ENCODE results near the gene TBC1D24. TPM values are rescaled to one million over a fixed set of nuclear protein-coding genes. Genes with fewer than 3 reads are reported as not detected.
A peak's percentile ranks its signal among the peaks of the same experiment; 100 is the strongest.

The TBC1D24 gene
- total and polyA plus RNA-seq, 9 of the 15 experiments (the other 6 are each of a cell fraction or from before 2014, with no cell fraction given), result 1.7 to 22.6 (median 7.2) TPM

GRCh38 chr16:2459647-2460390, 15.1 kb upstream of the TBC1D24 start, which contains the start of gene TEDC2 (continued):
- TF ChIP-seq, protein P1, sequence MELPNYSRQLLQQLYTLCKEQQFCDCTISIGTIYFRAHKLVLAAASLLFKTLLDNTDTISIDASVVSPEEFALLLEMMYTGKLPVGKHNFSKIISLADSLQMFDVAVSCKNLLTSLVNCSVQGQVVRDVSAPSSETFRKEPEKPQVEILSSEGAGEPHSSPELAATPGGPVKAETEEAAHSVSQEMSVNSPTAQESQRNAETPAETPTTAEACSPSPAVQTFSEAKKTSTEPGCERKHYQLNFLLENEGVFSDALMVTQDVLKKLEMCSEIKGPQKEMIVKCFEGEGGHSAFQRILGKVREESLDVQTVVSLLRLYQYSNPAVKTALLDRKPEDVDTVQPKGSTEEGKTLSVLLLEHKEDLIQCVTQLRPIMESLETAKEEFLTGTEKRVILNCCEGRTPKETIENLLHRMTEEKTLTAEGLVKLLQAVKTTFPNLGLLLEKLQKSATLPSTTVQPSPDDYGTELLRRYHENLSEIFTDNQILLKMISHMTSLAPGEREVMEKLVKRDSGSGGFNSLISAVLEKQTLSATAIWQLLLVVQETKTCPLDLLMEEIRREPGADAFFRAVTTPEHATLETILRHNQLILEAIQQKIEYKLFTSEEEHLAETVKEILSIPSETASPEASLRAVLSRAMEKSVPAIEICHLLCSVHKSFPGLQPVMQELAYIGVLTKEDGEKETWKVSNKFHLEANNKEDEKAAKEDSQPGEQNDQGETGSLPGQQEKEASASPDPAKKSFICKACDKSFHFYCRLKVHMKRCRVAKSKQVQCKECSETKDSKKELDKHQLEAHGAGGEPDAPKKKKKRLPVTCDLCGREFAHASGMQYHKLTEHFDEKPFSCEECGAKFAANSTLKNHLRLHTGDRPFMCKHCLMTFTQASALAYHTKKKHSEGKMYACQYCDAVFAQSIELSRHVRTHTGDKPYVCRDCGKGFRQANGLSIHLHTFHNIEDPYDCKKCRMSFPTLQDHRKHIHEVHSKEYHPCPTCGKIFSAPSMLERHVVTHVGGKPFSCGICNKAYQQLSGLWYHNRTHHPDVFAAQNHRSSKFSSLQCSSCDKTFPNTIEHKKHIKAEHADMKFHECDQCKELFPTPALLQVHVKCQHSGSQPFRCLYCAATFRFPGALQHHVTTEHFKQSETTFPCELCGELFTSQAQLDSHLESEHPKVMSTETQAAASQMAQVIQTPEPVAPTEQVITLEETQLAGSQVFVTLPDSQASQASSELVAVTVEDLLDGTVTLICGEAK (IDR thresholded peaks at IDR 0.05), result peak; percentile 81
- TF ChIP-seq, protein P1 (CRISPR knock-in tag; IDR thresholded peaks at IDR 0.05), result no peak
- TF ChIP-seq NCOR1 (IDR thresholded peaks at IDR 0.05) (no peak), RB1 (IDR thresholded peaks at IDR 0.05; ENCODE audit: low read depth) (peak; percentile 66; the same call in 1 of the 2 replicates), ZNF639 (CRISPR knock-in tag; conservative IDR thresholded peaks at IDR 0.05 in 1 of 2, IDR thresholded peaks at IDR 0.05 in 1 of 2) (peak in 1 of 2 experiments; percentile 85; a peak in 2 of 4 replicates), SP1 (CRISPR knock-in tag; IDR thresholded peaks at IDR 0.05) (peak; percentile 84), HES1 (IDR thresholded peaks at IDR 0.05; ENCODE audit: low read depth) (no peak), ZNF121 (CRISPR knock-in tag; conservative IDR thresholded peaks at IDR 0.05) (no peak), ZSCAN32 (CRISPR knock-in tag; IDR thresholded peaks at IDR 0.05) (no peak), BRF1 (IDR thresholded peaks at IDR 0.05; ENCODE audit: borderline replicate concordance, extremely low read depth, insufficient read length) (no peak), CTBP1 (IDR thresholded peaks at IDR 0.05; ENCODE audit: borderline replicate concordance) (peak; percentile 56)
- TF ChIP-seq, protein P2, sequence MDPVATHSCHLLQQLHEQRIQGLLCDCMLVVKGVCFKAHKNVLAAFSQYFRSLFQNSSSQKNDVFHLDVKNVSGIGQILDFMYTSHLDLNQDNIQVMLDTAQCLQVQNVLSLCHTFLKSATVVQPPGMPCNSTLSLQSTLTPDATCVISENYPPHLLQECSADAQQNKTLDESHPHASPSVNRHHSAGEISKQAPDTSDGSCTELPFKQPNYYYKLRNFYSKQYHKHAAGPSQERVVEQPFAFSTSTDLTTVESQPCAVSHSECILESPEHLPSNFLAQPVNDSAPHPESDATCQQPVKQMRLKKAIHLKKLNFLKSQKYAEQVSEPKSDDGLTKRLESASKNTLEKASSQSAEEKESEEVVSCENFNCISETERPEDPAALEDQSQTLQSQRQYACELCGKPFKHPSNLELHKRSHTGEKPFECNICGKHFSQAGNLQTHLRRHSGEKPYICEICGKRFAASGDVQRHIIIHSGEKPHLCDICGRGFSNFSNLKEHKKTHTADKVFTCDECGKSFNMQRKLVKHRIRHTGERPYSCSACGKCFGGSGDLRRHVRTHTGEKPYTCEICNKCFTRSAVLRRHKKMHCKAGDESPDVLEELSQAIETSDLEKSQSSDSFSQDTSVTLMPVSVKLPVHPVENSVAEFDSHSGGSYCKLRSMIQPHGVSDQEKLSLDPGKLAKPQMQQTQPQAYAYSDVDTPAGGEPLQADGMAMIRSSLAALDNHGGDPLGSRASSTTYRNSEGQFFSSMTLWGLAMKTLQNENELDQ (CRISPR knock-in tag; IDR thresholded peaks at IDR 0.05; ENCODE audit: borderline replicate concordance), result no peak
